H1 (cell line): ENCODE results near the gene MRTFA.

Experiments
- CEBPB ChIP-seq: IDR thresholded peaks from 2 replicates; pipeline ENCODE4 v1.6.1; 2012; ENCODE audit warnings: low read depth, low read length
- EP300 ChIP-seq, 2 experiments: IDR thresholded peaks; 1 replicate in 1 of 2; 2 replicates in 1 of 2; pipeline ENCODE4 v1.6.1; 2011 to 2012; ENCODE audit warnings: low read depth in 2 of 2, low read length in 2 of 2, mild to moderate bottlenecking in 2 of 2, borderline replicate concordance in 1 of 2, inconsistent platforms in 1 of 2, moderate library complexity in 1 of 2
- EZH2 ChIP-seq: fragments of 200-600 bp; sonication (generic); IDR thresholded peaks from 2 replicates; pipeline ENCODE4 v1.7.1; 2012; ENCODE audit warnings: low read depth, mild to moderate bottlenecking, moderate library complexity, low read length, inconsistent platforms; ENCODE audit not compliant: severe bottlenecking
- NRF1 ChIP-seq: IDR thresholded peaks from 2 replicates; pipeline ENCODE4 v1.6.1; 2011; ENCODE audit warnings: mild to moderate bottlenecking, low read depth, low read length, improper control_type of control experiment
- POLR2AphosphoS5 ChIP-seq: IDR thresholded peaks from 2 replicates; pipeline ENCODE4 v1.6.1; 2011; ENCODE audit warnings: low read depth, low read length
- RFX5 ChIP-seq: IDR thresholded peaks from 2 replicates; pipeline ENCODE4 v1.6.1; 2011; ENCODE audit warnings: low read depth, low read length, improper control_type of control experiment, borderline replicate concordance
- SIN3A ChIP-seq, 2 experiments: IDR thresholded peaks in 1 of 2; conservative IDR thresholded peaks in 1 of 2; 2 replicates each; pipeline ENCODE4 v1.6.1; 2011 to 2012; ENCODE audit warnings: low read length in 2 of 2, improper control_type of control experiment in 1 of 2, low read depth in 1 of 2, mild to moderate bottlenecking in 1 of 2
- SIX5 ChIP-seq: IDR thresholded peaks from 2 replicates; pipeline ENCODE4 v1.6.1; 2011; ENCODE audit warnings: mild to moderate bottlenecking, low read depth, low read length
- SP2 ChIP-seq: IDR thresholded peaks from 2 replicates; pipeline ENCODE4 v1.6.1; 2012; ENCODE audit warnings: mild to moderate bottlenecking, low read length, inconsistent platforms
- TEAD4 ChIP-seq: IDR thresholded peaks from 2 replicates; pipeline ENCODE4 v1.6.1; 2012; ENCODE audit warnings: low read depth, low read length, inconsistent platforms, mixed read lengths
- YY1 ChIP-seq: IDR thresholded peaks from 2 replicates; pipeline ENCODE4 v1.6.1; 2011; ENCODE audit warnings: low read depth, mild to moderate bottlenecking, low read length
- TF ChIP-seq, protein P1 (sequence below), 3 experiments: IDR thresholded peaks; 1 replicate in 2 of 3; 2 replicates in 1 of 3; pipeline versions ENCODE4 v1.5.1 to v1.6.1; 2011; ENCODE audit warnings: low read length in 3 of 3, mild to moderate bottlenecking in 3 of 3, inconsistent platforms in 2 of 3, low read depth in 1 of 3, moderate library complexity in 1 of 3; ENCODE audit not compliant: insufficient read depth in 1 of 3; ENCODE audit errors: control extremely low read depth in 1 of 3

DNA sequence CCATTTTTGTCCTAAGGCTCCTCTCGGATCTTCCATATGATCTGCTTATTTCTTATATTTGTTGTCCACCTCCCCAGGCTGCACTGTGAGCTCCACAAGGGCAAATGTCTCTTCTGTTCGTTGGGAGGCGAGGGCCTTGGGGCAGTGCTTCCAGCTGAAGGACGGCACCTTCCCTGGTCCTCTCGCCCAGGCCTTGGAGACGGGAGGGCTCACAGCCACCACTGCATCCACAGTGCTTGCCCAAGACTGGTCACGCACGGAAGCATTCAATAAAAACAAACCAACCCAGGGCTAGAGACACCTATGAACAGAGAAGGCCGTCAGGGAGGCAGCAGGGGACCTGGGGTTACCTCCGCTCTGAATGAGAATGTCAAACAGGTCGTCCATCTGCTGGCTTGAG is 219.9 kb downstream of the MRTFA start:
- TF ChIP-seq SIX5 (no peak), EP300 (IDR thresholded peaks at IDR 0.05; ENCODE audit: borderline replicate concordance in 1 of 2, low read depth in 2 of 2, low read length in 2 of 2) (no peak), RFX5 (no peak), NRF1 (no peak), CEBPB (no peak), YY1 (no peak), EZH2 (no peak), POLR2AphosphoS5 (no peak), SP2 (no peak), SIN3A (conservative IDR thresholded peaks at IDR 0.05 in 1 of 2, IDR thresholded peaks at IDR 0.05 in 1 of 2; ENCODE audit: low read depth in 1 of 2, low read length in 2 of 2) (no peak), TEAD4 (no peak)
- TF ChIP-seq, protein P1, sequence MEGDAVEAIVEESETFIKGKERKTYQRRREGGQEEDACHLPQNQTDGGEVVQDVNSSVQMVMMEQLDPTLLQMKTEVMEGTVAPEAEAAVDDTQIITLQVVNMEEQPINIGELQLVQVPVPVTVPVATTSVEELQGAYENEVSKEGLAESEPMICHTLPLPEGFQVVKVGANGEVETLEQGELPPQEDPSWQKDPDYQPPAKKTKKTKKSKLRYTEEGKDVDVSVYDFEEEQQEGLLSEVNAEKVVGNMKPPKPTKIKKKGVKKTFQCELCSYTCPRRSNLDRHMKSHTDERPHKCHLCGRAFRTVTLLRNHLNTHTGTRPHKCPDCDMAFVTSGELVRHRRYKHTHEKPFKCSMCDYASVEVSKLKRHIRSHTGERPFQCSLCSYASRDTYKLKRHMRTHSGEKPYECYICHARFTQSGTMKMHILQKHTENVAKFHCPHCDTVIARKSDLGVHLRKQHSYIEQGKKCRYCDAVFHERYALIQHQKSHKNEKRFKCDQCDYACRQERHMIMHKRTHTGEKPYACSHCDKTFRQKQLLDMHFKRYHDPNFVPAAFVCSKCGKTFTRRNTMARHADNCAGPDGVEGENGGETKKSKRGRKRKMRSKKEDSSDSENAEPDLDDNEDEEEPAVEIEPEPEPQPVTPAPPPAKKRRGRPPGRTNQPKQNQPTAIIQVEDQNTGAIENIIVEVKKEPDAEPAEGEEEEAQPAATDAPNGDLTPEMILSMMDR (IDR thresholded peaks at IDR 0.05; ENCODE audit: control extremely low read depth in 1 of 3, insufficient read depth in 1 of 3, low read depth in 1 of 3, low read length in 3 of 3), result no peak
